Muscle of back (tissue), 11 donors: ENCODE data around the gene EPHA8. TPM values are rescaled to one million over a fixed set of nuclear protein-coding genes. Genes with fewer than 3 reads are reported as not detected.

Source experiments
- DNase-seq, 3 donors: peaks; one replicate each; pipeline versions ENCODE4 v3.0.0 to v3.0.0-alpha.2; 2013
- polyA plus RNA-seq, 10 donors: library from polyadenylated mRNA; unstranded; fragments of 120-200 nt; gene quantifications; one replicate each; pipeline ENCODE4 v1.2.1, GENCODE V29; 2013; ENCODE audit not compliant: insufficient read length in 10 of 10

Gene EPHA8
- polyA plus RNA-seq, 10 donors, result 0.04 to 0.08 (median 0.08) TPM; not detected in 7

- DNase-seq, result no peak
Observed at GRCh38 chr1:22643928-22644327, 80.6 kb downstream of the EPHA8 start.

GRCh38 chr1:22645931-22646330, 82.6 kb downstream of the EPHA8 start:
- DNase-seq, result no peak

- DNase-seq, result no peak
Observed at GRCh38 chr1:22646384-22646783, 83.1 kb downstream of the EPHA8 start.

GRCh38 chr1:22650089-22650693, 86.9 kb downstream of the EPHA8 start:
- DNase-seq, result no peak

- DNase-seq, result no peak
Observed at GRCh38 chr1:22651941-22652856, 88.9 kb downstream of the EPHA8 start.

- no peak for DNase-seq
Observed at GRCh38 chr1:22652881-22653316, 89.6 kb downstream of the EPHA8 start, which contains the start of gene C1QB. Gene C1QB (plus strand): TSS chr1:22653236. CDS start chr1:22659463, 6,227 bp downstream.

Other genes starting within 250 kb of the EPHA8 start
- gene ZBTB40, start 111.6 kb upstream of the EPHA8 start, polyA plus RNA-seq, result 10 to 100 TPM in 8 of 10 donors, 1 to 10 TPM in 2; 8.7 to 15.0 (median 12.3) TPM
- gene C1QA, start 73.1 kb downstream of the EPHA8 start, polyA plus RNA-seq, result 10 to 100 TPM; 18.0 to 41.3 (median 27.7) TPM
- 10 to 100 TPM; 17.2 to 47.9 (median 27.4) TPM for gene C1QC, start 80.1 kb downstream of the EPHA8 start, polyA plus RNA-seq
- gene C1QB, start 89.7 kb downstream of the EPHA8 start, polyA plus RNA-seq, result 10 to 100 TPM; 14.3 to 29.7 (median 19.3) TPM
- gene EPHB2, start 147.3 kb downstream of the EPHA8 start, polyA plus RNA-seq, result 10 to 100 TPM; 15.9 to 26.2 (median 22.5) TPM